ENCODE results near the gene PLCD4.

PLCD4 gene

DNA sequence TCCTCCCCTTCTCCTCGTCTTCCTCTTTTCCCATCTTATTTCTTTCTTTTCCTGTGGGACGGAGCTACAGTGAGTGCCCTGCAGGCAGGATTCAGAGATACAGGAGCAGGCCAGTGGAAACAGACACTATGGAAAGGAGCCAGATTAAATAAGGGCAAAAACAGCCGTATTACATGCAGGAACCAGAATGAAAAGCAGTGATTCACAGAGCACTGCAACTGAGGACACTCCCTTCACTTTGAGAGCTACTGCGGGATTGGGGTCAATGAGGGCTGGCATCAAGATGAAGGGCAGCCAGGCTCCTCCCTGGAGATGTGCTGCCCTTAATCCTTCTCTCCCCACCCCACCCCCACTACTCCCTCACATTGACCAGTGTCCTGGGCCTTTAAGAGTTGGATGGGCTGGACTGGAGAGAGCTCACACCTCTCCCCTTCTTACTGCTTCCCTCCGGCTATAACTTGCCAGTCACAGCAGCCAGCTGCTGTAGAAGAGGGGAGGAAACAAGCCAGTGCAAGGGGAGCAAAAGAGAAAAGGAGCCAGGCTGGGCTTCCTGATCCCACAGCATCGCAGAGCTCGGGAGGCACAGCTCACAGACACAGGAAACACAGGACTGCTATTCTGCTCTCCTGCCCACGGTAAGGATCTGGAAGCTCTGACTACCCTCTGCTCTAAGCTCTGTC, at the start of gene PLCD4:
Gene PLCD4 (plus strand): TSS at position 464 of the 680 bp plus-strand sequence. CDS start 7,841 bp downstream, outside the sequence.
- DNase-seq = no peak

DNA sequence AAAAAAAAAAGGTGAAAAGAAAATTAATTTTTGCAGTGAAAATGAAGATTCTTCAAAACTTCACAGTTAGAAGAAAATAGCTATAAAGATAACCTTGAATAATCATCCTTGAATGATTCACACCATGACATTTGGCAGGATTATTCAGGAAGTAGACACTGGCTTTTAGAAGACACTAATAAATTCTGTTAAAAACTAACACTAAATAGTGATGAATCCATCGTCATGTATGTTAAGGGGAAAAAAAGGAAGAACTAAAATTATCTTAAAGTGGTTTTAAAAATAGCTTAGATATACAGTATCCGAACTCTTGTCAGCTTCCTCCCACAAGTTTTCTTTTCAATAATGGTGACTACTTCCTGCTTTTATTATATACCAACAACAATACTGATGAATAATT, 49.8 kb upstream of the PLCD4 start:
- no peak for DNase-seq

DNA sequence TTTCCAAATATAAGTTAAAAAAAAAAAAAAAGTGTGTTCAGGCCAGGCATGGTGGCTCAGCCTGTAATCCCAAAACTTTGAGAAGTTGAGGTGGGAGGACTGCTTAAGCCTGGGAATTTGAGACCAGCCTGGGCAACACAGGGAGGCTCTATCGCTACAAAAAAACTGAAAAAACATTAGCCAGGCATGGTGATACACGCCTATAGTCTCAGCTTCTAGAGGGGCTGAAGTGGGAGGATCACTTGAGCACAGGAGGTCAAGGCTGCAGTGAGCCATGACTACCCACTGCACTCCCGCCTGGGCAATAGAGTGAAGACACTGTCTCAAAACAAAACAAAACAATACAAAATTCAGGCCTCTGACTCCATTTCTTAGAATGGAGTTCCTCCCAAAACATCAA, 48.7 kb upstream of the PLCD4 start:
- DNase-seq = no peak

DNA sequence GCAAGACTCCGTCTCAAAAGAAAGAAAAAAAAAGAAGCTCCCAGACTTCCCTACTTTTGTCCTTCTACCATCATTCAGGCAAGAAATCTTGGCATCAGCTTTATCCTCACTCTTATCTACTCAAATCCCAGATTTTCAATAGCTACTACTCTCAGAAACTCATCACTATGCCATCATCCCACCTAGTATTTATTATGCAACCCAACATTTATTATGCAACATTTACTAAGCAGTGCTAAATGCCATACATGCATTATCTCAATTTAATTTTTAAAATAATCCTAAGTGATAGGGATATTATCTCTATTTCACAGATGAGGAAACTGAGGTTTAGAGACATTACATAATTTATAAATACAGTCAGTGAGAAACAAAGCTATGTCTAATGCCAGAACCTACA, 43.6 kb upstream of the PLCD4 start:
- no peak for DNase-seq

DNA sequence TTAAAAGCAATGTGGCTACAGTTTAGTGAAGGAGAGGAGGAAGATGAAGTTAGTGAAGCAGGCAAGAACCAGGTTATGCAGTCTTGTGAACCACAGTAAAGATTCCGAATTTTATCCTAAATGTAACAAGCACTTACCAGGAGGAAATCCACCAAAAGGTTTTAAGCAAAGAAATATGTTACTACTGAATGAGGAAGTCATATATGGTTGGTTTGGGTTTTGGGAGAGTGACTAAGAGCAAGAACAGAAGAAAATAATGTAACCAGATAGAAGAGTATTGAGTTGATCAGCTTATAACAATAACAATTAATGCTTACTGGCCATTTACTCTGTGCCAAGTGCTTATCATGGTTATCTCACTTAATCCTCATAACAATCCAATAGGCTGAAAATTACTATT, 41.4 kb upstream of the PLCD4 start:
- no peak for DNase-seq

DNA sequence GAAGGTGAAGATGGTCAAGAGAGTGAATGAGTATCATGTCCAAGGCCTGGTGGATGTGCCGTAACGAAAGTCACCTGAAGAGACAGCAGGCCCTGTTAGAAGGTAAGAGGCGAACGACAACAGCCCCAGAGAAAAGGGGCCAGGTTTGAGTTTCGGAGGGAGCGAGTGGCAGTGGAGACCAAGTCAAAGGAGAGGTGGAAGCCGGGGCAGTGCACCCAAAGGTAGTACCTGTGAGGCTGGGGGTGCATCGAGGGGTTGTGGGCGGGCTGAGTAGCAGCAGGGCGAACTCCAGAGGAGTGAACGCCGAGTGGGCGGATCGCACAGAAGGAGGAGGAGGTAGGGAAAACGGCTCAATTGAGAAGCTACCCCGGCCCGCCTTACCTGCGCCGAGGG, 39.9 kb upstream of the PLCD4 start:
- peak in 1 of 2 experiments; percentile 55 for DNase-seq

DNA sequence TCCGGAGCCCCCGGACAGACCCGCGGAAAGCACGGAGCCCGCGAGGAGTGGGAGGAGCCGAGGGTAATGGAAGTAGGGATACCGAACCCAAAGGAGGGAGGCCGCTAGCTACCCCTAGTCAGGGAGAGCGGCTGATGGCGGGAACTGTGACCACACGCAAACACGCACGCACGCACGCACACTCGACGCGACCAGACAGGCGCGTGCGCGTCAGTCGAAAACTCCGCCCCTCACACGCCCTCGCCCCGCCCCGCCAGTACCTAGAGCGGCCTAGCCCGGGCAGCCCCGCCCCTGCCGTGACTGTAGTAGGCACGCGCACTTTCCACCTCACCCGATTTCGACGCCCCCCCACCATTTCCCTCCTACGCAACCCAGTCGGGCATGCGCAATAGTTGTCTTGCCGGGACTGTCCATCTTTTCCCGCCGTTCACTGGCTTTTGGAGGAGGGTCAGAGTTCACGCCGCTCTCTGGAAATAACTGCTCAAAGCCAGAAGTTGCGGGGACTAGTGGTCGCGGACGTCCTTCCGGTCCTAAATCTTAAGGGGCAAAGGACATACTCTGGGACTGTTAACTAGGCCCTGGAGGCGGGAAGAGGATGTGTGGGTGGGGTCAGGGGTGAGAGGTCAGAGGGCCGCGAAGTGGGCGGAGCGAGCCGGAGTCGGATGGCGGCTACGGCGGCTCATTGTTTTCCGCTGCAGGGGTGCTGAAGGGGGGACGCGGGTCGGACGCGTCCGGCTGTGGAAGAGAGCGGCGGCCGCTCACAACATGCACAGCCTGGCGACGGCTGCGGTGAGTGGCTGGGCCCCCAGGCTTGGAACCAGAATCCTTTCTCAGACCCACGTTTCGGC, 39.3 kb upstream of the PLCD4 start, which contains the start of the genes CNOT9 and USP37:
Gene CNOT9 (plus strand): TSS at position 650 of the 848 bp plus-strand sequence. CDS start 116 bp downstream, at position 766.
Gene USP37 (minus strand): TSS at position 162 of the 848 bp plus-strand sequence. CDS start 9,698 bp downstream, outside the sequence.
- peak; percentile 97 for DNase-seq

DNA sequence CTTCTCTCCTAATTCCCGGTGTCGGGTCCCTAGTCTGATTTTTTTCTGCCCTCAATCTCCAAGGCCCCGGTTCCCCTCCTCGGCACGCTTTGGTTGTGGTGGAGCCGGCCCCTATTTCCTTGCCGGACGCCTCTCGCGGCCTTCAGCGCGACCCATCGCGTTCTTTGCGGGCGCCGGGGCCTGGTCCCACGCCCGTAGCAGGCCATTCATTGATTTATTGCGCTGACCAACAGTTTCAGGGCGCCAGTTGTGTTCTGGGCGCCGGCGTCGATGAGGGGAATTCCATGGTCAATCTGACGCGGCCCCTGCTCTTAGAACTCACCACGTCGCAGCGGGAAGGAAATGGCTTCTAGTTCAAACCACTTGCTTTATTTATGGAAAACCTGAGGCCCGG, 38.7 kb upstream of the PLCD4 start:
- peak in 1 of 2 experiments; percentile 29 for DNase-seq

DNA sequence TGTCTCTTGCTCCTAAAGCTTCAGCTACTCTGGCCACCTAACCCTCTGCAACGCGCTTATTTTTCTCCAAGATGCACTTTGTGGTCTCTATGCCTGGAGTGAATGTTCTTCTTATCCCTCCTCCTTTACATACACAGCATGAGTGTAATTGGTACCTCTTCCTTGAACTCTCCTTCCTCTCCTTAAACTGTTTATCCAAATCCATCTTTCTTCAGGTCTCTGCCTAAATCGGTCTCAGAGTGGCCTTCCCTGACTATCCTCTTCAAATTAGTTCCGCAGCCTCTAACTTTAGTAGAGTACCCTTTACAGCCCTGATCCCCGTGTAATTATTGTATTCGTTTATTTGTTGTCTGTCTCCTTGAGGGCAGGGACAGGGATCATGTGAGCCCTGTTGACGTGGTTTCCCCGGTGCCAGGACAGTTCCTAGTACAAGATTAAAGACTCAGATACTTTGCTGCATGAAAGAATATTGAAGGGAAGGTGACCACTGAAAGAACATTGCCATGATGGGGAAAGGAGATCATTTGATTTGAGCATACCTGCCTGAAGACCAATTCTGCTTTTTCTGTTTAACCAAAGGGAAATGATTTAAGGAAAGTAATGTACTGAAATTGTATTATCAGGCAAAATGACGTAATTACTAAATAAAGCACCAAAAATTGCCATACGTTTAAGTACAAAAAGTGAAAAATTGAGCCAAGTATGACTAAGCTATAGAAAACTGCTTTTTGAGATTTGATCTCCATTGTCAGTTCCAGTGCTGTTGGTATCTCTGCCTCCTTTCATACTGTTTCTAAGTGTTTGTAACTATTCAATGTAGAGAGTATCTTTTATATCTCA, 37.8 kb upstream of the PLCD4 start:
- no peak for DNase-seq

DNA sequence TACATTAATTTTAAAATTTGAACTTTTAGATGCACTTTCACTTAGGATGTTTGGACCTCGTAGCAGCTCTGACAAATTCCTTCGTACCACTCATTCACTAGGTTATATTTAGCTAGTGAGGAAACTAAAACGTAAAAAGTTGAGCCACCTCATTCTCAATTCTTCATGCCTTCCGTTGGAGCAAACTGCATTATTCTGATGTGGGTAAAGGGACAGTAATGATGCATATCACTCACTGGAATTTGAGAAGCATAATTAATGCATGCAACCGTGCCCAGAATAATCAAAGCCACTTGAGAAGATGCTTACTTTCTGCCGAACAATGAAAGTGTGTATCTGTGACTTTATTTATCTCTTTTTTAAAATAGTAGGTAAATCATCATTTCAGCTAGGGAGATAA, 36.8 kb upstream of the PLCD4 start:
- no peak for DNase-seq

DNA sequence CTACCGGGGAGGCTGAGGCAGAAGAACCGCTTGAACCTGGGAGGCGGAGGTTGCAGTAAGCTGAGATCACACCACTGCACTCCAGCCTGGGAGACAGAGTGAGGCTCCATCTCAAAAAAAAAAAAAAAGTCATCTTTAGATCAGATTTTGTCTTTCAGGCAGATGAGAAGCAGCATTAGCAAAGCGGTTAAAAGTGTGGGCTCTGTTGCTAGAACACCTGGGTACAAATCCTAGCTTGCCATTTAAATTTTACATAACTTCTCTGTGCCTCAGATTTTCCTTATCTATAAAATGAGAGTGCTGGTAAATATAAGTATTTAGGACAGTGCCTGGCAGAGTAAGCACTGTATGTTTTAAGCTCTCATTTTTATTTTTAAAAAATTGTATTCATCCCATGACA, 30.8 kb upstream of the PLCD4 start:
- DNase-seq = no peak

DNA sequence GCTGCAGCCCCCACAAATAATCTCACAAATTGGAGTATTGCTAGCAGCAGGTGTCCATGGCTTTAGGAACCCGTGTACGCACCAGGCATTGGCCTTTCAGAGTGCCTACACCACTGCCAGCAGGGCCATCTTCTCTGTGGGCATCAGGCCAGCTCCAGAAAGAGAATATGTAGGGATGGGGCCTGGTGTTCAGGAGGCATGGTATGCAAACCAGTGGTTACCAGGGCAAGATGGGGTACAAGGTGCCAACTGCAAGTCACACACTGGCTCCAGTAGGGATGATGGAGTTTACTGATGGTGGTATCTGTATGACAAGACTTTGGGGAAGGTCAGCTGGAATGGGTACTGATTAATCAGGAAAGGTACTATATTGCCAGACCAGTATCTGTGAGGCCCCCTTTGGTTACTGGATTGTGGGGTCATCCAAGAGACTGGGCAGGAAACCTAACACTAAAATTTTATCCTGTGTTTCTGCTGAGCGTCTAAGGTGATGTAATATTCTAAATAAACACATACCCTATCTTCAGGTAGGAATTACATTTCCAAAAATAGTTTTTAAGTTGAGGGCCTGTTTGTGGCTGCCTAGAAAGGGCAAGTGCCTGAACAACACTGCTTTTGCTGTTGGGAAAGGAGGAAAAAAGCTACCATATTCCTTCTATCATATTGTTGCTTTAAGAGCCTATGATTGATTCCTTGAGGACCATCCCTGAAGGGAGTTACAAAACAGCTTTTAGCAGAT, 30.0 kb upstream of the PLCD4 start:
- peak in 1 of 2 experiments; percentile 9 for DNase-seq

DNA sequence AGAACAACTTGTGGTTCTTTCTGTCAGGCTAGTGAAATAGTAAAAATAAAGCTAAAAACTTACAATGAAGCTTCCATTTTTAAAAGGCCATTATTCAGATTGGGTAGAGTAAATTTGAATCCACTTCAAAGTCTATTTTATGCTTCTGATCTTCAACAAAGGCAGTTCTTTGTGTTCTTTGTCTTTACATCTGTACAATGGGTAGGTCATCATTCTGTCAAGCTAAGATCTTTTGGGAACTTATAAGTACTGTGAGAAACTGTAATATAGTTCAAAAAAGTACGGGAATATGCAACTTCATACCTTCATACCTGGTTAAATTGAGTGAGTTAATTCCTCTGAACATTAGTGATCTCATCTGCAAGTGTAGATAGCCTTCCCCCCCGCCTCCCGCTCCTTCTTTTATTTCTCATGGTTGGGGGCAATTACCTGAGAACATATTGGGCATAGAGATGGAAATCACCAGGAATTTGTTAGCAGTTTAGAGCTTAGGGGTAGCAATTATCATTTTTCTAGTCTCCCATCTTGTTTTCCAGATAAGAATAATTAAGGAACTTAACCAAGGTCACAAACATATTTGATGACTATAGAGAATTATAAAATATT, 29.3 kb upstream of the PLCD4 start:
- no peak for DNase-seq

DNA sequence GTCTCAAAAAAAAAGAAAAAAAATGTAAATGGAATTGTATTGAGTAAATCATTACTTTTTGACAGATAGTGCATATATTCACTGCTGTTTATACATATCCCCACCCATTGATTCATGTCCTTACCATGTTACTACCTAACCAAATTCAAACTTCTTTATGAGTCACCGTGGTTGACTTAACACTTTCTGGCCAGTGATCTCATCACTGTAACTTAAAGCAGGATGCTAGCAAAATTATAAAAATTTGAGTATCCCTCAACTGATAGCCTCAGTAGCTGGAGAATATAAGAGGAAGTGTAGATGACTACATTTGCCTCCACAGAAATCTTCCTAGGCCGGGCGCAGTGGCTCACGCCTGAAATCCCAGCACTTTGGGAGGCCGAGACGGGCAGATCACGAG, 25.6 kb upstream of the PLCD4 start:
- no peak for DNase-seq

DNA sequence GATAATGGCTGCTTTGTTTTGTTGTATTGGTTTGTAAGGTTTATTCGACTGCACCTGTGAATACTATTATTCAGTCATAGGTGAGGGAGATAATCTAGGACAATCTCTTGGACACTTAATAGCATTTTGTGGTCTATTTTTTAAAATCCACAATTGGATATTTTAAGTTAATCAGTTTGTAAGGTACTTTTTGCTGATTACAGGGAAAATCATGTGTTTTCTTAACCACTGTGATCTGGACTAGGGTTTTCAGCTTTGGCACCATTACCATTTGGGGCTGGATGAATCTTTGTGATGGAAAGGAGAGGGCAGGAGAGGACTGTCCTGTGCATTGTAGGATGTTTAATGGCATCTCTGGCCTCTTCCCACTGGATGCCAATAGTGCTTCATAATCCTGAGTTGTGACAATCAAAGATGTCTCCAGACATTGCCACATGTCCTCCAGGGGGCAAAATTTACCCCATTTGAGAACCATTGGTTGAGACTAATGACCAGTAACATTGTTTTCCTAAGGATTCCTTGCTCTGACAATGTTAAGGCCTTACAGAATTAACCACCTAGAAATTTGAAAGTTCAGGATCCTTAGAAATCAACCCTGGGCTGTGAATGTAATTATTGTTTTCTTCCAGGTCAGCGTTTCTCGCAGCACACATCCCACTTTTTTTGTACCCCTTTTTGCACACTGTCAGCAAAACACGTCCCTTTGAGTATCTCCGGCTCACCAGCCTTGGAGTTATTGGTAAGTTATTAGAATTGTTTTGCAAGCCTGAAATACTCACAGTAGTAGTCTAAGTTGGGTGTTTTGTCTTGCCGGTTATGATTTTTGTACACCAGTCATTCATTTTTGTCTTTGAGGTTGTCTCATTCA, 23.5 kb upstream of the PLCD4 start:
- DNase-seq = peak in 1 of 2 experiments; percentile 4

DNA sequence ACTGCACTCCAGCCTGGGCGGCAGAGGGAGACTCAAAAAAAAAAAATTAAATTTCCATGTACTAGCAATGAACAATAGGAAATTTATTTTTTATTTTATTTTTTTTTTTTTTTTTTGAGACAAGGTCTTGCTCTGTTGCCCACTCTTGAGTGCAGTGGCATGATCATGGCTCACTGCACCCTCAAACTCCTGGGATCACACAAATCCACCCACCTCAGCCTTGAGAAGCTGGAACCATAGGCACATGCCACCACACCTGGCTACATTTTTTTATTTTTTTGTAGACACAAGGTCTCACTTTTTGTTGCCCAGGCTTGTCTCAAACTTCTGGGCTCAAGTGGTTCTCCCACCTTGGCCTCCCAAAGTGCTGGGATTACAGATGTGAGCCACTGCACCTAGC, 22.2 kb upstream of the PLCD4 start:
- DNase-seq = no peak

DNA sequence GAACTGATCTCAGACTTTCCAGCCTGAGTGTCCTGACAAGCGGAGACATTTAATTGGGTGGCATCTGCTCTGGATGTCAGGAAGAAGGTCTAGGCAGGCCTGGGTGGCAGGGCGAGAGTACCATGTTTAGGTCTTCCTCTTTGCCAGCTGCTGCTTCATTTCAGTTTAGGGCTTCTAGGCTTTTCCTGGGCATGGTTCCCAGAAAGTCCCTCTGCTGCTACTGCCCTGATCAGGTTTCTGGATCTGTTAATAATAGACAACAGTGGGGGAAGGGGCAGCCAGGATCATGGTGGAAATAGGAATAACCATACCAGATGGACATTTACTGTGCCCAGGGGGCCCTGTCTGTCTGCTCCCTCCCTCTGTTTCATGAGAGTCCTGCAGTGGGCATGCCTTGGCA, 2.3 kb upstream of the PLCD4 start:
- peak; percentile 88 to 93 for DNase-seq

DNA sequence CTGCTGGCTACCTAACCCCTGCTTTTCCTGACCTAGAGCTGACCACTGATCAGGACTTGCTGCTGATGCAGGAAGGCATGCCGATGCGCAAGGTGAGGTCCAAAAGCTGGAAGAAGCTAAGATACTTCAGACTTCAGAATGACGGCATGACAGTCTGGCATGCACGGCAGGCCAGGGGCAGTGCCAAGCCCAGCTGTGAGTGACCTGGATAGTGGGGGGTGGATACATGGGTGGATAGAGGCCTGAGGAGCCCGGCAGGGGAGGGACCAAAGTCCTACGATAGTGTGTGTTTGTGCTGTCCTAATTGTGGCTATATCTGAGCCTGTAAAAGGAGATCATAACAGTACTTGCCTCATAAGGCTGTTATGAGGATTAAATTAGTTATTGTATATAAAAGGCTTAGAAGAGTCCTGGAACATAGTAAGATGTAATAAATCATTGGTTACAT, 8.2 kb downstream of the PLCD4 start:
- no peak for DNase-seq

DNA sequence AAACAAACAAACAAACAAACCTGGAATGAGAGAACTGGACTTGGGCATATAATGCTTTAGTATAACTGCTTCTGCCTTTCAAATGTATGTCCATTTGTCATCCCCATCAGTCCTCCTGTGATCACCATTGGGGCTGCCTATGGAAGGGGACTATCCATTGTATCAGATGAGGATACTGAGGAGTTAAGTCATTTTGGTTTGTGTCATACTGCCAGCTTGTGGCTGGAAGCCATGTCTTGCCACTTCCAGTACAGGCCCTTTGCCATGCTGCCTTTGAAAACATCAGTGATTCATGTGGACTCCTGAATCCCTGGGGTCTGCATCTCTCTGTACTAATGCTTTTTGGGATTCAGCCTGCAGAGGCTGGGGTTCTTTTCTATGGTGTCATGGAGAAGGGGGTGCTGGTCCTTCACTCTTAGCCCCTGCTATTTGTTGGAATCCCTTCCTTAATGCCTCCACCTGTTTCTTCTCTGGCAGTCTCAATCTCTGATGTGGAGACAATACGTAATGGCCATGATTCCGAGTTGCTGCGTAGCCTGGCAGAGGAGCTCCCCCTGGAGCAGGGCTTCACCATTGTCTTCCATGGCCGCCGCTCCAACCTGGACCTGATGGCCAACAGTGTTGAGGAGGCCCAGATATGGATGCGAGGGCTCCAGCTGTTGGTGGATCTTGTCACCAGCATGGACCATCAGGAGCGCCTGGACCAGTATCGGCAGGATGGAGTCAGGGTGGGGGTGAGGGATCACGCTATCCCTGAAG, 10.6 kb downstream of the PLCD4 start:
- DNase-seq = peak; percentile 4 to 51

DNA sequence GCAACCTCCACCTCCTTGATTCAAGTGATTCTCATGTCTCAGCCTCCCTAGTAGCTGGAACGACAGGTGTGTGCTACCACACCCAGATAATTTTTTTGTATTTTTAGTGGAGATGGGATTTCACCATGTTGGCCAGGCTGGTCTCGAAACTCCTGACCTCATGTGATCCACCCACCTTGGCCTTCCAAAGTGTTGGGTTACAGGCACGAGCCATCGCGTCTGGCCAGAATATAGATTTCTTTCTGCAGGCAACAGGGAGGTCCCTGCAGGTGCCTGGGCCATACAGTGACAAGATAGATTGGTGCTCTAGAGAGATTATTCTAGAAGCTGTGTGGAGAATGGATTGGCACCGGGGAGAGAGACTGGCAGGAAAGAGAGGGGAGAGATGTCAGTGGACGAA, 13.3 kb downstream of the PLCD4 start:
- DNase-seq = no peak
